Endothelial cell of hepatic sinusoid (primary cell): ENCODE results near the gene ZMYND11.
"Not testable (repeated sequence)": the region's sequence is repeated elsewhere in the genome, so short reads cannot be mapped to it uniquely, and the experiment has no call there.

ENCODE experiments used
- in situ Hi-C: cut with HindIII; loops from 2 replicates; pipeline ENCODE4 v1.10.0; 2017; ENCODE audit warnings: low sequenced_read_pairs

The ZMYND11 gene

GRCh38 chr10:241966-242643 is 106.8 kb downstream of the ZMYND11 start:
- in situ Hi-C loops: no loop called here

- in situ Hi-C loops: no loop called here
These were observed 109.0 kb downstream of the ZMYND11 start for GRCh38 chr10:244227-244626.

- in situ Hi-C loops: loop anchor here (5.0 kb wide), 1 partner anchor 46 kb away; no protein-coding TSS in a partner anchor
These were observed 111.2 kb downstream of the ZMYND11 start for GRCh38 chr10:246431-246830.

GRCh38 chr10:247480-247879 is 112.2 kb downstream of the ZMYND11 start:
- in situ Hi-C loops: loop anchor here (5.0 kb wide), 1 partner anchor 45 kb away; no protein-coding TSS in a partner anchor

GRCh38 chr10:248307-248706 is 113.1 kb downstream of the ZMYND11 start:
- in situ Hi-C loops: loop anchor here (5.0 kb wide), 1 partner anchor 44 kb away; no protein-coding TSS in a partner anchor

- in situ Hi-C loops: no loop called here
These were observed 116.8 kb downstream of the ZMYND11 start for GRCh38 chr10:251982-252582.

- in situ Hi-C loops: no loop called here
These were observed 125.7 kb downstream of the ZMYND11 start for GRCh38 chr10:260819-261429.

GRCh38 chr10:264160-265073 is 129.2 kb downstream of the ZMYND11 start:
- in situ Hi-C loops: not testable (repeated sequence)

GRCh38 chr10:265074-265440 is 129.8 kb downstream of the ZMYND11 start:
- in situ Hi-C loops: not testable (repeated sequence)

GRCh38 chr10:265816-266588 is 130.7 kb downstream of the ZMYND11 start:
- in situ Hi-C loops: not testable (repeated sequence)

GRCh38 chr10:266974-267425 is 131.7 kb downstream of the ZMYND11 start:
- in situ Hi-C loops: no loop called here

- in situ Hi-C loops: no loop called here
These were observed 132.4 kb downstream of the ZMYND11 start for GRCh38 chr10:267705-268104.

GRCh38 chr10:269440-270074 is 134.3 kb downstream of the ZMYND11 start:
- in situ Hi-C loops: no loop called here

GRCh38 chr10:271201-271600 is 135.9 kb downstream of the ZMYND11 start:
- in situ Hi-C loops: no loop called here

- in situ Hi-C loops: no loop called here
These were observed 136.5 kb downstream of the ZMYND11 start for GRCh38 chr10:271722-272121.

GRCh38 chr10:273088-273487 is 137.8 kb downstream of the ZMYND11 start:
- in situ Hi-C loops: no loop called here

- in situ Hi-C loops: no loop called here
These were observed 139.6 kb downstream of the ZMYND11 start for GRCh38 chr10:274866-275265.

- in situ Hi-C loops: no loop called here
These were observed 140.4 kb downstream of the ZMYND11 start for GRCh38 chr10:275680-276079.

- in situ Hi-C loops: no loop called here
These were observed 142.7 kb downstream of the ZMYND11 start for GRCh38 chr10:277963-278362.

- in situ Hi-C loops: no loop called here
These were observed 143.5 kb downstream of the ZMYND11 start for GRCh38 chr10:278707-279106.
